IMR-90 (cell line): ENCODE measurements around the gene GAL3ST3. TPM values are rescaled to one million over a fixed set of nuclear protein-coding genes. Genes with fewer than 3 reads are reported as not detected.

Experiments
- ATAC-seq: fragments of 200-7000 bp; cut with Tn5 transposase; 2 replicates; pipeline ENCODE4 v1.9.1; 2020; ENCODE audit warnings: low read depth, mild to moderate bottlenecking, moderate library complexity
- BruUV-seq: library from RNA; stranded (reverse); fragments of 400-500 nt; replicated peaks from 2 replicates; lab custom pipeline; 2021; lab: Mats Ljungman, UMichigan
- CTCF ChIA-PET: fragments of 300-600 bp; formaldehyde crosslinking; extraction: SDS; loops from one replicate; lab custom pipeline; 2021; ENCODE audit warnings: antibody characterized with exemption; lab: Yijun Ruan, JAX
- POLR2A ChIA-PET: fragments of 300-600 bp; sonication (Branson Sonifier 250); formaldehyde crosslinking; loops from one replicate; lab custom pipeline; 2022; ENCODE audit warnings: antibody characterized with exemption; ENCODE audit not compliant: unreplicated experiment; lab: Charles Lee
- DNase-seq: peaks from one replicate; pipeline ENCODE4 v3.0.0; 2013
- H2AFZ ChIP-seq: replicated peaks from 2 replicates; pipeline ENCODE3; 2013; ENCODE audit warnings: low read length, mild to moderate bottlenecking; ENCODE audit not compliant: poor library complexity
- H2AK5ac ChIP-seq: 2 replicates; pipeline ENCODE4 v1.6.1; 2013; ENCODE audit warnings: low read depth, low read length, inconsistent platforms
- H2AK9ac ChIP-seq: replicated peaks from 2 replicates; pipeline ENCODE3; 2013; ENCODE audit warnings: mild to moderate bottlenecking, low read depth, low read length, moderate library complexity; ENCODE audit not compliant: poor library complexity
- H2BK120ac ChIP-seq: 2 replicates; pipeline ENCODE4 v1.6.1; 2013; ENCODE audit warnings: low read depth, low read length, inconsistent platforms
- H2BK15ac ChIP-seq: 3 replicates; pipeline ENCODE4 v1.6.1; 2013; ENCODE audit warnings: low read depth, low read length, inconsistent platforms
- H2BK20ac ChIP-seq: 2 replicates; pipeline ENCODE4 v1.6.1; 2013; ENCODE audit warnings: low read depth, mild to moderate bottlenecking, inconsistent platforms, low read length, moderate library complexity
- H2BK5ac ChIP-seq: 2 replicates; pipeline ENCODE4 v1.6.1; 2013; ENCODE audit warnings: mild to moderate bottlenecking, low read depth, low read length, inconsistent platforms; ENCODE audit not compliant: poor library complexity, severe bottlenecking
- H3K14ac ChIP-seq: replicated peaks from 2 replicates; pipeline ENCODE4 v1.6.1; 2013; ENCODE audit warnings: low read depth, low read length, inconsistent platforms
- H3K18ac ChIP-seq: 2 replicates; pipeline ENCODE4 v1.6.1; 2013; ENCODE audit warnings: low read depth, low read length, control low read depth
- H3K23ac ChIP-seq: 2 replicates; pipeline ENCODE4 v1.6.1; 2013; ENCODE audit warnings: low read depth, low read length, inconsistent platforms
- H3K27ac ChIP-seq: 2 replicates; pipeline ENCODE4 v1.5.1; 2013; ENCODE audit warnings: mild to moderate bottlenecking, control low read depth, low read length; ENCODE audit not compliant: insufficient read depth
- H3K27me3 ChIP-seq: 2 replicates; pipeline ENCODE4 v1.6.1; 2013; ENCODE audit warnings: low read length; ENCODE audit not compliant: control insufficient read depth, insufficient read depth
- H3K36me3 ChIP-seq: 2 replicates; pipeline ENCODE4 v1.6.1; 2013; ENCODE audit warnings: low read length, mixed read lengths; ENCODE audit not compliant: control insufficient read depth, insufficient read depth
- H3K4ac ChIP-seq: 2 replicates; pipeline ENCODE4 v1.6.1; 2013; ENCODE audit warnings: low read depth, low read length, inconsistent platforms
- H3K4me1 ChIP-seq: 2 replicates; pipeline ENCODE4 v1.6.1; 2013; ENCODE audit warnings: low read length, mixed read lengths; ENCODE audit not compliant: control insufficient read depth, insufficient read depth
- H3K4me2 ChIP-seq: 2 replicates; pipeline ENCODE4 v1.6.1; 2013; ENCODE audit warnings: low read depth, mild to moderate bottlenecking, control low read depth, low read length, moderate library complexity
- H3K4me3 ChIP-seq: 2 replicates; pipeline ENCODE4 v1.5.1; 2013; ENCODE audit warnings: low read depth, mild to moderate bottlenecking, control low read depth, low read length, moderate library complexity; ENCODE audit not compliant: insufficient read depth
- H3K56ac ChIP-seq: 2 replicates; pipeline ENCODE4 v1.6.1; 2013; ENCODE audit warnings: low read length, inconsistent platforms; ENCODE audit not compliant: insufficient read depth; ENCODE audit errors: extremely low read depth
- H3K79me1 ChIP-seq, 2 experiments: 2 replicates each; pipeline ENCODE4 v1.6.1; 2013; ENCODE audit warnings: low read length in 2 of 2, inconsistent platforms in 1 of 2, low read depth in 1 of 2
- H3K9ac ChIP-seq: 2 replicates; pipeline ENCODE4 v1.6.1; 2013; ENCODE audit warnings: low read depth, low read length, control low read depth
- H3K9me1 ChIP-seq: 2 replicates; pipeline ENCODE4 v1.6.1; 2013; ENCODE audit warnings: low read length, inconsistent platforms; ENCODE audit not compliant: insufficient read depth
- H3K9me3 ChIP-seq: 2 replicates; pipeline ENCODE4 v1.6.1; 2013; ENCODE audit warnings: low read length; ENCODE audit not compliant: control insufficient read depth, insufficient read depth
- H4K20me1 ChIP-seq: 2 replicates; pipeline ENCODE4 v1.6.1; 2013; ENCODE audit warnings: low read length, inconsistent platforms; ENCODE audit not compliant: insufficient read depth
- H4K5ac ChIP-seq: 2 replicates; pipeline ENCODE4 v1.6.1; 2013; ENCODE audit warnings: mild to moderate bottlenecking, low read depth, low read length, control low read depth
- H4K8ac ChIP-seq, 2 experiments: 2 replicates each; pipeline ENCODE4 v1.6.1; 2013; ENCODE audit warnings: low read depth in 2 of 2, low read length in 2 of 2, control low read depth in 1 of 2, inconsistent platforms in 1 of 2
- H4K91ac ChIP-seq: 2 replicates; pipeline ENCODE4 v1.6.1; 2013; ENCODE audit warnings: low read depth, low read length, inconsistent platforms; ENCODE audit not compliant: insufficient read depth
- BHLHE40 ChIP-seq: fragments of 150-350 bp; IDR thresholded peaks from 2 replicates; pipeline ENCODE4 v1.6.1; 2016; ENCODE audit warnings: mild to moderate bottlenecking, low read depth, low read length
- CEBPB ChIP-seq: IDR thresholded peaks from 2 replicates; pipeline ENCODE4 v1.6.1; 2012; ENCODE audit warnings: low read depth, low read length, improper control_type of control experiment
- CHD1 ChIP-seq: IDR thresholded peaks from 2 replicates; pipeline ENCODE4 v1.6.1; 2012; ENCODE audit warnings: low read depth, low read length, improper control_type of control experiment
- ELK1 ChIP-seq: fragments of 150-350 bp; IDR thresholded peaks from 2 replicates; pipeline ENCODE4 v1.6.1; 2016; ENCODE audit warnings: low read depth, mild to moderate bottlenecking, low read length, moderate library complexity, borderline replicate concordance
- FOS ChIP-seq: fragments of 150-350 bp; IDR thresholded peaks from 2 replicates; pipeline ENCODE4 v1.6.1; 2016; ENCODE audit warnings: low read depth, low read length
- MAZ ChIP-seq: IDR thresholded peaks from 2 replicates; pipeline ENCODE4 v1.6.1; 2012; ENCODE audit warnings: low read depth, mild to moderate bottlenecking, low read length, improper control_type of control experiment, moderate library complexity, borderline replicate concordance
- MXI1 ChIP-seq: IDR thresholded peaks from 2 replicates; pipeline ENCODE4 v1.6.1; 2012; ENCODE audit warnings: low read depth, mild to moderate bottlenecking, low read length, moderate library complexity, borderline replicate concordance
- POLR2A ChIP-seq: IDR thresholded peaks from 2 replicates; pipeline ENCODE4 v1.6.1; 2012; ENCODE audit warnings: mild to moderate bottlenecking, low read depth, low read length
- RAD21 ChIP-seq: IDR thresholded peaks from 2 replicates; pipeline ENCODE4 v1.6.1; 2012; ENCODE audit warnings: low read length, improper control_type of control experiment
- RCOR1 ChIP-seq: IDR thresholded peaks from 2 replicates; pipeline ENCODE4 v1.6.1; 2012; ENCODE audit warnings: mild to moderate bottlenecking, low read length, improper control_type of control experiment; ENCODE audit not compliant: insufficient replicate concordance
- WGBS, 2 experiments: methylation state at CpG; one replicate each; pipeline versions ENCODE4 v1.1.5 to v1.1.7; 2013; ENCODE audit warnings: missing lambda C conversion rate in 2 of 2; ENCODE audit not compliant: insufficient read length in 1 of 2; ENCODE audit errors: extremely low coverage in 2 of 2; 5-methylcytosine and 5-hydroxymethylcytosine counted together
- dilution Hi-C: fragments of 300-500 bp; cut with HindIII; formaldehyde crosslinking; loops from one replicate; pipeline ENCODE4 v1.14.3; 2018; ENCODE audit warnings: low sequenced_read_pairs; ENCODE audit not compliant: unreplicated experiment
- in situ Hi-C: fragments of 300-500 bp; cut with MboI; formaldehyde crosslinking; loops from 3 replicates; pipeline ENCODE4 v1.14.3; 2019; ENCODE audit warnings: low sequenced_read_pairs, inconsistent platforms, mixed read lengths
- intact Hi-C: fragments of 100-400 bp; cut with micrococcal nuclease; formaldehyde crosslinking; loops from 2 replicates; pipeline ENCODE4 v1.10.0; 2022
- polyA plus RNA-seq, 3 experiments: library from polyadenylated mRNA; depleted of rRNA; stranded (reverse); fragments of >200 nt; gene quantifications; 2 replicates each; pipeline ENCODE4 v1.2.3, GENCODE V29; 2012; ENCODE audit warnings: low replicate concordance in 1 of 3
- total RNA-seq: library from RNA; depleted of rRNA; stranded (reverse); fragments of >200 nt; gene quantifications from 2 replicates; pipeline ENCODE4 v1.2.3, GENCODE V29; 2012

The GAL3ST3 gene
- total and polyA plus RNA-seq, 2 of the 4 experiments (the other 2 are of a cell fraction), result 0.19 TPM; not detected in 1

GRCh38 chr11:66051766-66052663 lies 3.1 kb upstream of the GAL3ST3 start, which contains the start of gene SF3B2:
Gene SF3B2 (plus strand): TSS chr11:66052364. CDS start chr11:66052385, 21 bp downstream.
- TF ChIP-seq RCOR1 (no peak), BHLHE40 (0 out of 2 replicates have a peak, but pooled peaks have one; percentile 21), MXI1 (peak; percentile 74; the same call in 1 of the 2 replicates), FOS (no peak), CHD1 (no peak), ELK1 (0 out of 2 replicates have a peak, but pooled peaks have one; percentile 61), RAD21 (no peak), POLR2A (peak; percentile 84), MAZ (peak; percentile 89; the same call in 1 of the 2 replicates), CEBPB (no peak)
- in situ Hi-C loops (no loop called here), intact Hi-C loops (no loop called here), dilution Hi-C loops (no loop called here)
- peak within 1 kb of the TSS; percentile 95 for H2AK5ac ChIP-seq
- CTCF ChIA-PET, result interaction anchor here (1.1 to 2.1 kb wide), 2 partner anchors 16 to 30 kb away, joined by 4 to 11 read pairs; no protein-coding TSS in a partner anchor
- H3K4me1 ChIP-seq, result peaks cover 8% of the 10 kb centered on the region
- peak within 1 kb of the TSS; percentile 86 for H4K91ac ChIP-seq
- BruUV-seq, result TSS peak; percentile 73
- 2% methylated on average over 49 of the region's 84 CpGs; no CpG with 5 or more reads in 1 of the 2 experiments for WGBS, 2 experiments
- 0 out of 2 replicates have a peak, but pooled peaks cover 7% of the 10 kb centered on the region for H3K9me1 ChIP-seq
- H2AK9ac ChIP-seq, result peak within 1 kb of the TSS; percentile 99
- peak within 1 kb of the TSS; percentile 87 for H3K27ac ChIP-seq
- DNase-seq (peak; percentile 98), ATAC-seq (peak; percentile 98)
- peaks cover 13 to 44% of the 10 kb centered on the region in 2 experiments for H3K79me1 ChIP-seq
- peak within 1 kb of the TSS; percentile 43; the same call in 1 of the 2 replicates for H2BK120ac ChIP-seq
- H4K20me1 ChIP-seq, result peaks cover 14% of the 10 kb centered on the region; the same call in 1 of the 2 replicates
- H4K5ac ChIP-seq, result peak within 1 kb of the TSS; percentile 83
- peak within 1 kb of the TSS; percentile 90 for H3K9ac ChIP-seq
- H3K18ac ChIP-seq, result peak within 1 kb of the TSS; percentile 19
- H3K4me2 ChIP-seq, result peak within 1 kb of the TSS; percentile 92
- POLR2A ChIA-PET, result interaction anchor here (0.9 kb wide), 1 partner anchor 237 kb away, joined by 3 read pairs; the partner anchor contains the start of gene YIF1A
- H3K56ac ChIP-seq, result peak within 1 kb of the TSS; percentile 85
- peak within 1 kb of the TSS; percentile 95 for H2AFZ ChIP-seq
- H3K36me3 ChIP-seq, result peaks cover 16% of the 10 kb centered on the region
- H3K9me3 ChIP-seq, result no peaks in the 10 kb centered on the region
- peaks cover 15% of the 10 kb centered on the region; the same call in 1 of the 2 replicates for H3K27me3 ChIP-seq
- H4K8ac ChIP-seq, result peak within 1 kb of the TSS; percentile 92 to 97
- peak within 1 kb of the TSS; percentile 8; the same call in 1 of the 2 replicates for H2BK20ac ChIP-seq
- peak within 1 kb of the TSS; percentile 98 for H3K14ac ChIP-seq
- peak within 1 kb of the TSS; percentile 86 for H3K4me3 ChIP-seq
- peak within 1 kb of the TSS; percentile 94 for H3K4ac ChIP-seq
- H3K23ac ChIP-seq, result peak within 1 kb of the TSS; percentile 99
- H2BK5ac ChIP-seq, result peak within 1 kb of the TSS; percentile 76
- H2BK15ac ChIP-seq, result no peak within 1 kb of the TSS; the same call in 2 of the 3 replicates
